Muscle of back (tissue), 11 donors: ENCODE measurements around the gene DRD2. TPM values are rescaled to one million over a fixed set of nuclear protein-coding genes. Genes with fewer than 3 reads are reported as not detected.

ENCODE experiments used
- DNase-seq, 3 donors: peaks; one replicate each; pipeline versions ENCODE4 v3.0.0 to v3.0.0-alpha.2; 2013
- polyA plus RNA-seq, 10 donors: library from polyadenylated mRNA; unstranded; fragments of 120-200 nt; gene quantifications; one replicate each; pipeline ENCODE4 v1.2.1, GENCODE V29; 2013; ENCODE audit not compliant: insufficient read length in 10 of 10

DRD2 gene
- polyA plus RNA-seq, 10 donors, result 0.05 to 0.74 (median 0.16) TPM; not detected in 3

DNA sequence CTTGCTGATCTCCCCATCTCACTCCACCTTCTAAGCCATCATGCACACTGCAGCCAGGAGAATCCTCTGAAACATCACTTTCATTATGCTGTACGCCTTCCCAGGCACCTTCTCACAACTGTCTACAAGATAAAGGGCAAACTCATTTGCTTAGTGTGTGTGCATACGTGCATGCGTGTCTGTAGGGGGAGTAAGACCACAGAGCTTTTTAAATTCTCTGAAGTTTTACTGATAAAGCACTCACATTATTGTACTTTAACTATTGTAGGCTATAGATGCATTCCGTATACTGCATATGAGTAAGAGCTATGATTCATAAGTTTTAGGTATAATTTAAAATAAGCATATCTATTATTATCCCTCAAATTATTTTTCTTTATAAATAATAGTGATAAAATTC is 102.9 kb downstream of the DRD2 start:
- DNase-seq, result no peak

DNA sequence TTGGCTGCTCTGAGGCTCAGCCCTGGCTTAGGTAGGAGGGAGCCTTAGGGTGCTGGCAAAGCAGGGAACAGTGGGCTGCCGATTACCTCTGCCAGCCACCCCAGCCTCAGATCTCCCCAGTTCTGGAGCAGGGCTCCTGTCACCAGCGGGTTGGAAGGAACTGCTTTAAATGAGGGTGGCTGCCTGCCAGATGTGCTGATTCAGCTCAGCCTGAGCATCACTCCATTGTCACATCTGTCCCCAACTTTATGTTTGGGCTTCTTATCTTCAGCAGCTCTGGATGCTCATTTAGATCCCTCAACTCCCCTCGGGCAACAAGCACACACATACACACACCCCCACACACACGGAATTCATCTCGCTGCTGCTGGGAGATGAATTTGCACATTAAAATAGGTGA is 104.6 kb downstream of the DRD2 start:
- DNase-seq, result no peak

DNA sequence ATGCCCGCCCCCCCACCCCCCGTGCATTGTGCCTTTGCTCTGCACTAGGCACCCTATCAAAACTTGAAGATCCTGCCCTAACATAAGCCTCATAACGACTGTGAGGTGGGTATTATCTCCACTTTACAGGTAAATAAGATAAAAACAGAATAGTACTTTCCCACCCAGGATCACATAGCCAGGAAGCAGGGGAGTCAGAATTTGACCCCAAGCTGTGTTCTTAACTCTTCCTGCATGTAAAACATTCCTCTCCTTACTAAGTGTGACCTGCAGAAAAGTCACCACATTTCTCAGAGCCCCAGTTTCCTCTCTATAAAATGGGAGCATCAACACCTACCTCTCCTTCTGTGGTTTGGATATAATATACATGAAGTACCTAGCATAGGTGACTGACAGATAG is 105.8 kb downstream of the DRD2 start:
- no peak for DNase-seq

DNA sequence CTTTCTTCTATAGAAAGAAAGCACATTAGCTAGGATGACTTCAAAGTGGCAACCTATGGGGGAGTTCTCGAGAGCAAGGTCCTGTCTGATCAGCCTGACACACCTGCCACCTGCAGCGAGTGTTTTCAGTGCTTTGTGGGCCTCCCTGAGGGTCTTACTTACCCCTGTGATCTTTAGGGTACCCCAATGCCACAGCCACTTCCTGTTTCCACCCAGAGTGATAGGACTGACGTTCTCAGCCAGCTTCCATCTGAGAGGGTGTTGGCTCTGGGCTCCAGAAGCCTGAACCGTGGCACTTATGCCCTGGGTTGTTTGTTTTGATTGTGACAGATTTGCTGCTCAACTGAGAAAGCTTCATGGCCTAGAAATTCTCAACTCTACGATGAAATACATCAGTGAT is 109.3 kb downstream of the DRD2 start:
- no peak for DNase-seq

DNA sequence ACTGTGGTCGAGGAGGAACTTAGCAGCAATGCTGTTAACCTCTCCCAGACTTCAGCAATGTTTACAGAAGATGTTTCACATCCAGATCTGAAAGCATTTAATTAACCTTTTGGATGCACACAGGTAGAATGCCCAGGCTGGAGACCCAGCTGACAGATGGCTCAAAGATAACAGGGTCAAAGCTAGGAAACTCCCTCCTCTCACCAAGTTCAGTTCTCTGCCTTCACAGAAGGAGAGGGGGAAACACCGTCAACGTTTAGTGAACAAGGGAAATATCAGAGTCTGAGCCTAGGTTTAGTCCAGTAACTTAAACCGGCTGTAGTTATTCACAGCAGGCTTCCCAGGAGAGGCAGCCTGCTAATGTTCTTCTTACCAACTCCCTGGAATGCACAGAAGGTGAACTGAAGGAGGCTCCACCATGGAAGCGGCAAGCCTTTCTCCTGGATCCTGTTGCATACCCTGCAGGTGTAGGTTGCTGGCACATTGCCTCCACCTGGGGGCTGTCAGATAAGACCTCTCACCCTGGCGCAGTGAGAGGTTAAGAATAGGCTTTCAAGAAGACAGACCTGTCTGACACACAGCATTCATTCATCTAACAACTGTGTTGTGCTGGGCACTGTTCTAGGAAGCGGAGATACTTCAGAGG is 111.1 kb downstream of the DRD2 start:
- DNase-seq, result no peak

DNA sequence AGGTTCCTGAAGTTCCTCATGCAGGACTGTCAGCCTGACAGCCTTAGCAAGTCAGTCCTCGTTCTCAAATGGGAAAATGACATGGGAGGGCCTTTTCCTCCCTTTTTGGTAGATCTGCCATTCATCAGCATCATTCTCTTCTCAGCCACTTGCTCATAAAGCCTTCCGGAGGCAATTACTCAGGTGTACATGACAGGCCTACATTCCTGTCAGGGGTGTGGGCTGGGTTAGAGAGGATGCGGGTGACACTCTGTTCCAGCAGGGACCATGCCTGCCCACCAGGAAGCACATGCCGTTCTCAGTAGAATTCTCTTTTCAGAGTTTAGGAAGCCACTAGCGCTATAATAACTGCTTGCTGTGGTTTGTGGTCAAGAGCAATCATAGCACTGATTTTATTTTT is 111.8 kb downstream of the DRD2 start:
- no peak for DNase-seq

Other genes starting within 250 kb of the DRD2 start
- gene TTC12, start 160.8 kb downstream of the DRD2 start, polyA plus RNA-seq, result 10 to 100 TPM in 2 of 10 donors, 1 to 10 TPM in 8; 4.4 to 14.2 (median 8.9) TPM
- under 1 TPM in 8 of 10 donors, not detected in 2; 0.09 to 0.48 (median 0.22) TPM for gene ANKK1, start 87.6 kb downstream of the DRD2 start, polyA plus RNA-seq
- gene TMPRSS5, start 230.9 kb upstream of the DRD2 start, polyA plus RNA-seq, result 1 to 10 TPM in 4 of 10 donors, under 1 TPM in 6; 0.55 to 2.2 (median 0.89) TPM